GM18951 (cell line): ENCODE measurements around the gene BUB1.
"Not testable (repeated sequence)": the region's sequence is repeated elsewhere in the genome, so short reads cannot be mapped to it uniquely, and the experiment has no call there.

Source experiments
- in situ Hi-C: fragments of 300-500 bp; cut with MboI; formaldehyde crosslinking; loops from one replicate; pipeline ENCODE4 v1.12.0; 2022; ENCODE audit warnings: low sequenced_read_pairs, mixed read lengths, inconsistent platforms; ENCODE audit not compliant: unreplicated experiment

Gene BUB1

DNA sequence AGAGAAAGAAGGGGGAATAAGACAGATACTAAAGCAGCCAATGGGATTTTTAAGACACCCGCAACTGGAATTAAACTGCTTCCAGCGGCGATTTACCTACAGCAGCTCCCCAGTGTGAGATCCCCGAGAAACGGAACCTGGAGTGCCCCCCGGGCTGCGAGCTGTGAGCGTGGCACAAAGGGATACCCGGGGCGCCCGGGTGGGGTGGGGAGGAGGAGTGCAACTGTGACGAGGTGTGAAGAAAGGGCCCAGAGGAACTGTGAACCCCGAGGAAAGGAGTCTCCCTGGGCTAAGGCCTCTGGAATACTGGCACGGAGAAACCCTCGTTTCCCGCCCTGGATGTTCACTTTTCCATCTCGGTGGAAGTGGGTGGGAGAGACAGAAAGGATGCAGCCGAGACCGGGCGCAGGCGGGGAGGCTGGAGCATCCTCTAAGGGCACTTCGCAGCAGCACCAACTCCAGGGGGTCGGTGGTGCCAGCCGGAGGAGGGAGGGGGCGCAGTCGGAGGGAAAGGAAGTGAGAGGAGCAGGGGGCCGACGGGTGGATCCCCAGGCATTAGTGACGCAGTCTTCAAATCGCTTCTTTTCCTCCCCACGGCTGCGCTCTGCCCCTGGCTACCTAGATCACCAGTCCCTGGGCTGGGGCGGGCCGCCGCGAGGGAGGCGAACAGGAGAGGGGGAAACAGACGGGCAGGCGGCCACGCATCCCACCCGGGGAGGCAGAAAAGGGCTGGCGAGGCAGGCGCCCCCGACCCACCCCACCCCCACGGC lies 67.8 kb downstream of the BUB1 start:
- in situ Hi-C loops: not testable (repeated sequence)

DNA sequence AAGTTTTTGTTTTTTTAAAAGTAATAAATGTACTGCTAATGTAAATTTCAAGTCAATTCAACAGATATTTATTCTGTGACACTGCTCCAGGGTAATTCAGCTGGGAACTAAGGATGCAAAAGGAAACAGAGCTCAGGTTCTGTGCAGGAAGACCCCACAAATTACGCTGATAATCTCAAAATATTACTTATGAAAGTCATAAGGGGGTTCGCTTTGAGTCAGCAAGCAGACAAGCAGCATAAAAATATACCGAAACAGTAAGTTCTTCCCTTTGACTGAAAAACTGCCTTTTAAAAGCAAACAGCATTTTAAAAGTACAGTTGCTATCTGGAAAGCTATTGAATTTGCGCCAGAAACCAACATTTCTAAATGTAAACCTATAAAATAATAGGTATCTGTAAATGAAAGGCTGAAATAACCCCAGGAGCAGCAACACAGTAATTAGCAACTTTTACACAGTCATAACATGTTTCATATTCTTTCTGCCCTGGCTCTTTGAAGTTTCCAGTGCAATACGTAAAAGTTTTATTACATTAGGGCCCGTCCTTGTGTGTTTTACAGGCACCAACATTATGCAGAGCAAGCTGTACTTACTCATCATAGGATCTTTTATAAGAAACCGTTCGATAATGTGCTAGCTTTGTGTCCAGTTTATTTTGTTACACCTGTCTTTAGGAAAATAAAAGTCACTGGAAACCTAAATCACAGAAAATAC lies 68.9 kb downstream of the BUB1 start:
- in situ Hi-C loops: not testable (repeated sequence)

DNA sequence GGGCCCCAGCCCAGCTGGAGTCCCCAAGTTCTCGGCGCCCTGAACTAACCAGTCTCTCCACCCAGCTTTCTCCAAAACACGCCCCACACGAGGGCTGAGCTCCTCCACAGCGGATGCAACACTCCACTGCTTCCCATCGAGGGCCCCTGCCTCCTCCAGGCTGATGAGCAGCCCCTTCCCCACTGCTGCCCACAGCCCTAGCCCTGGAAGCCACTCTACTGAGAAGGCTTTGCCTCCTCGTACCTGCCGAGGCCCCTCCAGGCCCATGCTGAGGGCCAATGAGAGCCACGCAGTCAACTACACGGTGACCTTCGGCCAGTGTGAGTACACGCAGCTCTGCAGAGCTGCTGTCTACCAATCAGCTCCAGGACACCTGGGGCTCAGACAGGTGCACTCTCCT lies 72.8 kb downstream of the BUB1 start:
- in situ Hi-C loops: not testable (repeated sequence)

DNA sequence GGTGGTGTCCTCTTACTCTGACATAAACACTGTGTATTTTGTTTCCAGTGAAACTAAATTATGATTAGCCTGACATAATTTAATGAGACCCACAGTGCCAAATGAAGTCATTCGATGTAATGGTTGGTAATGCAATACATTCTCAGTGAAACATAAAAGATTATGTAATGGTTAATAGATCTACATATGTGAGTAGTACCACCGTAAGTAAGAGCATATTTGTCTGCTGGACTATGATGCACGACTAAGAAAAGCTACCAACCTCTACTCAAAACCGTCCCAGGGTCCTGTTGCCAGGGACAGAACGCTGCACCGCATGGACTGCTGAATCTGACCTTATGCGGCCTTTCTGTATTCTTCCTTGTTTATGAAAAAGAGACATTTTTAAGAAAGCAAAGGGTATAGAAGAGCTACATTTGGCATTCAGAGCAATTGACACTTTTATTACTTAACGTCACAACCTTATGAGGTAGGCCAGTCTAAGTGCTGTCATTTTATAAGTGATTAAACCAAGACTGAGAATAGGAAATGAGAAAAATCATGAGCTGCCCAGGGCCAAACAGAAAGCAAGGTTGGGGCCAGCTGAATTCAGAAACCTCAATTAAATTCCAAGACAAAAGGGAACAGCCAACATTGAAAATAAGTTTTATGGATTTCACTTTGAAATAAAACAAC lies 73.8 kb downstream of the BUB1 start:
- in situ Hi-C loops: not testable (repeated sequence)

DNA sequence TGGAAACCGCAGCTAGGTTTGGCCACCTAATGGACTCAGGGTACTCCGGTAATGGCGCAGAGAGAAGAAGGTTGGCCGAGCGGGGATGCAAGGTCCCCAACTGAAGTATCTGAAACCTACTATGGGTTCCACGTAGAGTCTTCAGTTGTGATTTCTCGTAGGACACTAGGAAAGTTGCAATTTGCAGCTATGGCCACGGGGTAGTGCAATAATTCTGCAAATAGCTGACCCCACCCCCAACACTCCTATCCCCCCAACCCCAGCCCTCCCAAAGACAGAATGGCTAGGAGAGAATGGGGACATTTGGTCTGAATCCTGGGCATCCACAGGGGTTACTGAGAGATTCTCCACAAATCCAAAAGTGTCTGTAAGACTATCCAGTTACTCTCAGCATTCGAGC lies 75.7 kb downstream of the BUB1 start:
- in situ Hi-C loops: not testable (repeated sequence)

DNA sequence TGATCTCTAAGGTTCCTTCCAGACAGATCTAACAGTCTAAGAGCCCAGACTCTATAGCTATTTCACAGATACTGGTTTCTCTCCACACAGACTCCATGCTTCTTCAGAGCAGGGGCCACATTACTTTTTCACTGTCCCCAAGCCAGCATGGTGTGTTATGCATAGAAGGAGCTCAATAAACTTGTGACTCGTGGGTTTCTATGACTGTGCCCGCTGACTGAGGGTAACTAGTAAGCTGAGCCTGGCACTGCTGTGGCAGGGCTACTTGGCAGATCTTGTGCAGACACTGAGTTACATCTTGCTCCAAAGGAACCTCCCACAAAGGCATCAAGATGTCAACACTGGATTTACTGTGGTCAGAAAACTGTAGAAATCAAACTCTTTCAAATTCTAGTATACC lies 85.9 kb downstream of the BUB1 start:
- in situ Hi-C loops: not testable (repeated sequence)

DNA sequence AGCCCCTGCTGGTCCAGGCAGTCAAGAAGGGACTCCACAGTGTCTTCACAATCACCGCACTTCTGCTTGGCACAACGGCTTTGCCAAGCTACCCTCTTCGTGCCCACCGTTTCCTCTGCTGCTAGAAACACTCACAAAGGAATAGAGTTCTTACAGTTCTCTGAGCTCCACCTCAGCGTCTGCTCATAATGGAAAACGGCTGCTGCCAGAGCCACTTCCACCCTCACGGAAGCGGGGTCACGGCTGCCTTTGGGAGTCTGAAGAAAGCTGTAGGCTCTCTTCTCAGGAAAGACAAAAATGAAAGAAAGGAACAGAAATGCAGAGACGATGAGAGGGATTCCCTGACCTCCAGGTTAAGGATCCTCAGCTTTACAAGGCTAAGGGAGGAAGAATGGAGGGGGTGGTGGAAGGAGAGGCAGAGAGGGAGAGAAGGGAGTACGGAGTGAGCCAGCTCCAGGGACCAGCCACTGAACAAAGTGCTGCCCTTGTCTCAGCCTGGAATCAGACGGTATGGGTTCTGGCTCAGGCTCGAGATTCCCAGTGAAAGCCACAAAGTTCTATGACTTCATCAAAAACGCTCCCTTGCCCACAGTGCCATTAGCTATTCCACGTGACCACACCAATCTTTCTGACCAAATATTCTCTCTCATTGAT lies 88.1 kb downstream of the BUB1 start:
- in situ Hi-C loops: not testable (repeated sequence)

DNA sequence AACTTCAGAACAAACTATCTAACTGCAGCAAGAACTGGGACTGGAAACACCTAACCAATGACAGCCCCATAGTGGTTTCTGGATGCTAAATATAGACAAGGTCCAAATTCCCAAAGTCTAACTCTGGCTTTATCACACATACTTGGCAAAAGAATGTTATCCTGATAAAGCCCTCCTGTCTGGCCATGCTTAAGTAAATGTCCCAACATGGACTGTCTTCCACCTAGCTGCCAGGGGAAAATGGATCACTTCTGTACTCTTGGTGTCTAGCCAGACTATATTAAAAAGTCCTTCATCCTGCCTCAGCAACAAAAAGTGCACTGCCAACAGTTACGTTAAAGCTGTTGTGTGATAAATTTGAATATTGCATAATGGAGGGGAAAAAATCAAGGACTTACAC lies 89.3 kb downstream of the BUB1 start:
- in situ Hi-C loops: not testable (repeated sequence)
